Measurements from ENCODE around the gene IWS1.

IWS1 gene

GRCh38 chr2:127479219-127479825, 47.0 kb downstream of the IWS1 start:
- no peak overlapping the region for H3K4me3 ChIP-seq (ENCODE audit: low read depth, low read length)
- no peak overlapping the region for H3K9ac ChIP-seq (ENCODE audit: low read depth, low read length)
- no peaks in the 10 kb centered on the region for H3K27me3 ChIP-seq (ENCODE audit: control insufficient read depth, insufficient read depth, low read length)
- H3K9me3 ChIP-seq (ENCODE audit: control insufficient read depth, insufficient read depth, low read length): no peaks in the 10 kb centered on the region
- peaks cover 11% of the 10 kb centered on the region for H3K4me1 ChIP-seq (ENCODE audit: control insufficient read depth, insufficient read depth, low read length)
- peaks cover 10% of the 10 kb centered on the region for H3K36me3 ChIP-seq (ENCODE audit: control insufficient read depth, insufficient read depth, low read length)

GRCh38 chr2:127475788-127476187, 50.5 kb downstream of the IWS1 start:
- Histone ChIP-seq H3K27me3 (ENCODE audit: control insufficient read depth, insufficient read depth, low read length) (no peaks in the 10 kb centered on the region), H3K36me3 (ENCODE audit: control insufficient read depth, insufficient read depth, low read length) (no peaks in the 10 kb centered on the region), H3K9me3 (ENCODE audit: control insufficient read depth, insufficient read depth, low read length) (no peaks in the 10 kb centered on the region), H3K4me1 (ENCODE audit: control insufficient read depth, insufficient read depth, low read length) (peaks cover 8% of the 10 kb centered on the region), H3K4me3 (ENCODE audit: low read depth, low read length) (no peak overlapping the region), H3K9ac (ENCODE audit: low read depth, low read length) (no peak overlapping the region)

DNA sequence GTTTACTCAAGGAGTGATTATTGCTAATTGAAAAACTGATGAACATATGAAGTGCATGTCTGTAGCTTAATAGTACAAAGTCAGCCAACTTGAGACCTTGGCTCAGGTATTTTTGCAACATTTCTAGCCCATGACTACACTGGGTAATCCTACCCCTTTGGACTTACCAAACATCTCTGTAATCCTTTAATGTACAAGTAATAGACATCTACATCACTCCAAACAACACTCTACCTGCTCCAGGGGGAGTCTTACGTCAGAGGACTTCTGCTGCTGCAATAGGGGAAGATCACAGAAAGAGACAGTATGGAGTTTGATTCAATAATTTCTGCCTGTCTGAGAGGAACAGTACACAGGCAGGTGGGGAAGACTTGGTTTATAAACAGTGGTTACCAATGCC, 54.0 kb downstream of the IWS1 start:
- no peaks in the 10 kb centered on the region for H3K9me3 ChIP-seq (ENCODE audit: control insufficient read depth, insufficient read depth, low read length)
- H3K4me3 ChIP-seq (ENCODE audit: low read depth, low read length): no peak overlapping the region
- H3K4me1 ChIP-seq (ENCODE audit: control insufficient read depth, insufficient read depth, low read length): no peaks in the 10 kb centered on the region
- H3K27me3 ChIP-seq (ENCODE audit: control insufficient read depth, insufficient read depth, low read length): no peaks in the 10 kb centered on the region
- no peak overlapping the region for H3K9ac ChIP-seq (ENCODE audit: low read depth, low read length)
- peaks cover 5% of the 10 kb centered on the region for H3K36me3 ChIP-seq (ENCODE audit: control insufficient read depth, insufficient read depth, low read length)

GRCh38 chr2:127471286-127471988, 54.9 kb downstream of the IWS1 start:
- Histone ChIP-seq H3K9me3 (ENCODE audit: control insufficient read depth, insufficient read depth, low read length) (no peaks in the 10 kb centered on the region), H3K9ac (ENCODE audit: low read depth, low read length) (no peak overlapping the region), H3K4me3 (ENCODE audit: low read depth, low read length) (no peak overlapping the region), H3K27me3 (ENCODE audit: control insufficient read depth, insufficient read depth, low read length) (no peaks in the 10 kb centered on the region), H3K36me3 (ENCODE audit: control insufficient read depth, insufficient read depth, low read length) (peaks cover 5% of the 10 kb centered on the region), H3K4me1 (ENCODE audit: control insufficient read depth, insufficient read depth, low read length) (no peaks in the 10 kb centered on the region)

- Histone ChIP-seq H3K9ac (ENCODE audit: low read depth, low read length) (no peak overlapping the region), H3K36me3 (ENCODE audit: control insufficient read depth, insufficient read depth, low read length) (peaks cover 5% of the 10 kb centered on the region), H3K9me3 (ENCODE audit: control insufficient read depth, insufficient read depth, low read length) (no peaks in the 10 kb centered on the region), H3K4me3 (ENCODE audit: low read depth, low read length) (no peak overlapping the region), H3K4me1 (ENCODE audit: control insufficient read depth, insufficient read depth, low read length) (peaks cover under 1% of the 10 kb centered on the region), H3K27me3 (ENCODE audit: control insufficient read depth, insufficient read depth, low read length) (no peaks in the 10 kb centered on the region)
Measured at GRCh38 chr2:127469974-127470373, 56.3 kb downstream of the IWS1 start.

- Histone ChIP-seq H3K9me3 (ENCODE audit: control insufficient read depth, insufficient read depth, low read length) (no peaks in the 10 kb centered on the region), H3K4me3 (ENCODE audit: low read depth, low read length) (no peak overlapping the region), H3K9ac (ENCODE audit: low read depth, low read length) (no peak overlapping the region), H3K36me3 (ENCODE audit: control insufficient read depth, insufficient read depth, low read length) (peaks cover 5% of the 10 kb centered on the region), H3K4me1 (ENCODE audit: control insufficient read depth, insufficient read depth, low read length) (peaks cover 2% of the 10 kb centered on the region), H3K27me3 (ENCODE audit: control insufficient read depth, insufficient read depth, low read length) (no peaks in the 10 kb centered on the region)
Measured at GRCh38 chr2:127469051-127469450, 57.2 kb downstream of the IWS1 start.

DNA sequence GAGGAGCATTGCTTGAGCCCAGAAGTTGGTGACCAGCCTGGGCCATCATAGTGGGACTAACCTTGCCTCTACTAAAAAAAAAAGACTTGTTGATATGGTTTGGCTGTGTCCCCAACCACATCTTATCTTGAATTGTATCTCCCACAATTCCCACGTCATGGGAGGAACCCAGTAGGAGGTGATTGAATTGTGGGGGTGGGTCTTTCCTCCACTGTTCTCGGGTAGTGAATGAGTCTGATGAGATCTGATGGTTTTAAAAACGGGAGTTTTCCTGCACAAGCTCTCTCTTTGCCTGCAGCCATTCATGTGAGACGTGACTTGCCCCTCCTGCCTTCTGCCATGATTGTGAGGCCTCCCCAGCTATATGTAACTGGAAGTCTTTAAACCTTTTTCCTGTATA, 61.0 kb downstream of the IWS1 start:
- Histone ChIP-seq H3K36me3 (ENCODE audit: control insufficient read depth, insufficient read depth, low read length) (peaks cover 5% of the 10 kb centered on the region), H3K9ac (ENCODE audit: low read depth, low read length) (no peak overlapping the region), H3K9me3 (ENCODE audit: control insufficient read depth, insufficient read depth, low read length) (no peaks in the 10 kb centered on the region), H3K27me3 (ENCODE audit: control insufficient read depth, insufficient read depth, low read length) (no peaks in the 10 kb centered on the region), H3K4me3 (ENCODE audit: low read depth, low read length) (no peak overlapping the region), H3K4me1 (ENCODE audit: control insufficient read depth, insufficient read depth, low read length) (peaks cover 11% of the 10 kb centered on the region)

DNA sequence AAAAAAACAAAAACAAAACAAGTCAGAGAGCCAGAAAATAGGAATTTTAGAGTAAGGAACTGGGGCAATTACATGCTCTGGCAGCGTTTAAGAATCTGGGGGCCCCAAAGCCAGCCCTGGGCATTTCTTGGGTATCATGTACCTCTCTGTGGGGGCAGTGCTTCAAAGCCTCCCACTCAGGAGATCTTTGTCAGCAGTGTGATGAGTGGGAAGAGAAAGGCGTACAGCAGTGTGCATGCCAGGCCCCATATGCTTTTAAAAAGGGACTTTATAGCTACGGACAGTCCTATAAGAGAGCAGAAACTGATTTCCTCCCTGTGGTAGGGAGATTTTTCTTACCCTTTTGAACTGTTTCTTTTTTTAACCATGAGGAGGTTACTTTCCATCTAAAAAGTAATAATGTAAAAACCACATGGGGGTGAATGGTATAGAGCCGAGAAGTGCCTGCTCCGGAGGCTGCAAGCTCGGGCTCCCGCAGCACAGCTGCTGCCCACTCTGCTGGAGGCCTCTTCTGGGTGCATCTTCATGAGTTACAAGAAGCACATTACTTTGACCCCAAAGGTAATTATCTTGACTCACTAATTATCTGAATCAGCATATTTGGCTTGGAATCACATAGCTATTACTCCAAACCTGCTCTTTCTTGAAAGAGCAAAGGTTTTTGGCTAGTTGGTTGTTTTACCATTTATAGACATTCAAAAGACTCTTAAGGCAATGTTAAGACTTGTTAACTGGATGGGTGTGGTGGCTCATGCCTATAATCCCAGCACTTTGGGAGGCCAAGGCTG, 61.6 kb downstream of the IWS1 start:
- Histone ChIP-seq H3K4me1 (ENCODE audit: control insufficient read depth, insufficient read depth, low read length) (peaks cover 11% of the 10 kb centered on the region), H3K4me3 (ENCODE audit: low read depth, low read length) (no peak overlapping the region), H3K9me3 (ENCODE audit: control insufficient read depth, insufficient read depth, low read length) (no peaks in the 10 kb centered on the region), H3K9ac (ENCODE audit: low read depth, low read length) (no peak overlapping the region), H3K36me3 (ENCODE audit: control insufficient read depth, insufficient read depth, low read length) (peaks cover 5% of the 10 kb centered on the region), H3K27me3 (ENCODE audit: control insufficient read depth, insufficient read depth, low read length) (no peaks in the 10 kb centered on the region)

- H3K9ac ChIP-seq (ENCODE audit: low read depth, low read length): no peak overlapping the region
- H3K36me3 ChIP-seq (ENCODE audit: control insufficient read depth, insufficient read depth, low read length): peaks cover 3% of the 10 kb centered on the region
- H3K9me3 ChIP-seq (ENCODE audit: control insufficient read depth, insufficient read depth, low read length): no peaks in the 10 kb centered on the region
- H3K4me1 ChIP-seq (ENCODE audit: control insufficient read depth, insufficient read depth, low read length): peaks cover 11% of the 10 kb centered on the region
- no peaks in the 10 kb centered on the region for H3K27me3 ChIP-seq (ENCODE audit: control insufficient read depth, insufficient read depth, low read length)
- no peak overlapping the region for H3K4me3 ChIP-seq (ENCODE audit: low read depth, low read length)
Measured at GRCh38 chr2:127463155-127463991, 62.9 kb downstream of the IWS1 start.

DNA sequence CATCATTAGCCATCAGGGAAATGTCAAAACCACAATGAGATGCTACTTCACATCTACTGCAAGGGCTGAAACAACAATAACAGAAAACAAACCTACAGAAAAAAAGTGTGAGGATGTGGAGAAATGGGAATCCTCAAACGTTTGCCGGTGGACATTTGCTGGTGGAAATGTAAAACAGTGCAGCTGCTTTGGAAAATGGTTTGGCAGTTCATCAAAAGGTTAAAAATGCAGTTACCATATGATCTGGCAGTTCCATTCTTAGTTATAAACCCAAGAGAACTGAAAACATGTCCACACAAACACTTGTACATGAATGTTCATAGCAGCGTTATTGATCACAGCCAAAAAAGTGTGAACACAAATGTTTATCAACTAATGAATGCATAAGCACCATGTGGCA, 63.8 kb downstream of the IWS1 start:
- H3K27me3 ChIP-seq (ENCODE audit: control insufficient read depth, insufficient read depth, low read length): no peaks in the 10 kb centered on the region
- peaks cover 11% of the 10 kb centered on the region for H3K4me1 ChIP-seq (ENCODE audit: control insufficient read depth, insufficient read depth, low read length)
- H3K9me3 ChIP-seq (ENCODE audit: control insufficient read depth, insufficient read depth, low read length): no peaks in the 10 kb centered on the region
- no peaks in the 10 kb centered on the region for H3K36me3 ChIP-seq (ENCODE audit: control insufficient read depth, insufficient read depth, low read length)
- H3K4me3 ChIP-seq (ENCODE audit: low read depth, low read length): no peak overlapping the region
- H3K9ac ChIP-seq (ENCODE audit: low read depth, low read length): no peak overlapping the region

GRCh38 chr2:127456960-127457359, 69.3 kb downstream of the IWS1 start:
- no peak overlapping the region for H3K4me3 ChIP-seq (ENCODE audit: low read depth, low read length)
- H3K36me3 ChIP-seq (ENCODE audit: control insufficient read depth, insufficient read depth, low read length): no peaks in the 10 kb centered on the region
- no peaks in the 10 kb centered on the region for H3K27me3 ChIP-seq (ENCODE audit: control insufficient read depth, insufficient read depth, low read length)
- H3K9me3 ChIP-seq (ENCODE audit: control insufficient read depth, insufficient read depth, low read length): no peaks in the 10 kb centered on the region
- H3K9ac ChIP-seq (ENCODE audit: low read depth, low read length): no peak overlapping the region
- peaks cover 4% of the 10 kb centered on the region for H3K4me1 ChIP-seq (ENCODE audit: control insufficient read depth, insufficient read depth, low read length)

All from iPS-15b (cell line).